A673 (cell line): Measurements from ENCODE around the gene PRKAR2B.

ENCODE experiments used
- EZH2 ChIP-seq: fragments of 200-600 bp; sonication (generic); IDR thresholded peaks from 2 replicates; pipeline ENCODE4 v1.6.1; 2017; ENCODE audit warnings: borderline replicate concordance, low read depth, mild to moderate bottlenecking, mixed read lengths, antibody characterized with exemption, low read length; ENCODE audit not compliant: poor library complexity, severe bottlenecking
- TF ChIP-seq, protein P1 (sequence below): fragments of 300-800, 200-600 bp; sonication (generic); conservative IDR thresholded peaks from 2 replicates; pipeline ENCODE4 v1.5.1; 2017; ENCODE audit warnings: low read depth, mild to moderate bottlenecking, antibody characterized with exemption, low read length, moderate library complexity, mixed read lengths

DNA sequence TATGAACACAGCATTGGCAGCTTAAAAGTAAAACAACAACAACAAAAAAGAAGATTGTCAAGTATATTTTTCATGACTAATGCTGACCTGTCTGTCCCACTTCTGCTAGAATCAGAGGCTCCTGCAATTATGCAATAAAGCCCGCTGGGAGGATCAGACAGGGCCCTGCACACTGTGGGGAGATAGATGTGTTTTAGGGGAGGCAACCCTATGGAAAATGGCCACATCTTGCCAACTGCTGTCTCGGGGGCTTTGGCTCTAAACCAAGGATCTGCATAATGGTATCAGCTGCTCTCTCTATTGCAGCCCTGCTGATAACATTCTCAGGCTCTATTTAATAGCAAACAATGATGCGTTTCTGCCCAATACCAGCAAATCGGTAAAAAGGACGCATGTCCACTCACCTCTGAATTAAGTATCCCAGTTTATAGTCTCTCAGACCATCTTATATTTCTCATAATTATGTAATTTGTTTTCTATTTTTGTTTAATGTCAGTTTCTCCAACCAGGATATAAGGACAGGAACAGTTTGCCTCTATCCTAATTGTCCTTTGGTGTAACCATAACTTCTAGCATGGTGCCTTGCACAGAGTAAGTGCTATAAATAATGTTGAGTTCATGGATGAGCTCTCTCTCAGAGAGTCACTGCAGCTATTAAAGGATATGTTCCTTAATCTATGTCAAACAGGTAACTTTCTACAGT lies 15.3 kb upstream of the PRKAR2B start:
- TF ChIP-seq, protein P1, sequence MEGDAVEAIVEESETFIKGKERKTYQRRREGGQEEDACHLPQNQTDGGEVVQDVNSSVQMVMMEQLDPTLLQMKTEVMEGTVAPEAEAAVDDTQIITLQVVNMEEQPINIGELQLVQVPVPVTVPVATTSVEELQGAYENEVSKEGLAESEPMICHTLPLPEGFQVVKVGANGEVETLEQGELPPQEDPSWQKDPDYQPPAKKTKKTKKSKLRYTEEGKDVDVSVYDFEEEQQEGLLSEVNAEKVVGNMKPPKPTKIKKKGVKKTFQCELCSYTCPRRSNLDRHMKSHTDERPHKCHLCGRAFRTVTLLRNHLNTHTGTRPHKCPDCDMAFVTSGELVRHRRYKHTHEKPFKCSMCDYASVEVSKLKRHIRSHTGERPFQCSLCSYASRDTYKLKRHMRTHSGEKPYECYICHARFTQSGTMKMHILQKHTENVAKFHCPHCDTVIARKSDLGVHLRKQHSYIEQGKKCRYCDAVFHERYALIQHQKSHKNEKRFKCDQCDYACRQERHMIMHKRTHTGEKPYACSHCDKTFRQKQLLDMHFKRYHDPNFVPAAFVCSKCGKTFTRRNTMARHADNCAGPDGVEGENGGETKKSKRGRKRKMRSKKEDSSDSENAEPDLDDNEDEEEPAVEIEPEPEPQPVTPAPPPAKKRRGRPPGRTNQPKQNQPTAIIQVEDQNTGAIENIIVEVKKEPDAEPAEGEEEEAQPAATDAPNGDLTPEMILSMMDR: no peak
- no peak for TF ChIP-seq EZH2
